ENCODE results near the gene ACBD6. TPM values are rescaled to one million over a fixed set of nuclear protein-coding genes. Genes with fewer than 3 reads are reported as not detected.

Gene ACBD6
- total RNA-seq, 1 experiment from 2014 or later = 74.7 TPM

GRCh38 chr1:180290265-180291001 is 211.9 kb downstream of the ACBD6 start:
- no peak overlapping the region for H3K4me3 ChIP-seq (ENCODE audit: low read depth, low read length)
- H3K9me3 Mint-ChIP-seq (ENCODE audit: unreplicated experiment) = peaks cover 9% of the 10 kb centered on the region
- peaks cover 24% of the 10 kb centered on the region for H3K36me3 Mint-ChIP-seq (ENCODE audit: insufficient read depth, unreplicated experiment)
- no peaks in the 10 kb centered on the region for H3K36me3 ChIP-seq (ENCODE audit: control insufficient read depth, insufficient read depth, low read length)
- no peak overlapping the region for H3K27ac Mint-ChIP-seq (ENCODE audit: unreplicated experiment)
- H3K27me3 ChIP-seq (replicated peaks; ENCODE audit: control insufficient read depth, insufficient read depth, low read length) = no peaks in the 10 kb centered on the region
- no TSS peak for BruUV-seq (replicated peaks)
- H3K4me1 ChIP-seq = peaks cover 7% of the 10 kb centered on the region; the same call in 1 of the 2 replicates
- no peak for TF ChIP-seq CTCF (IDR thresholded peaks at IDR 0.05; ENCODE audit: insufficient read depth in 1 of 2, low read depth in 1 of 2, low read length in 1 of 2, severe bottlenecking in 1 of 2, unreplicated experiment in 1 of 2)
- H3K4me3 Mint-ChIP-seq (ENCODE audit: unreplicated experiment) = no peak overlapping the region
- intact Hi-C loops (cut with micrococcal nuclease; ENCODE audit: unreplicated experiment) = no loop called here
- peaks cover 6% of the 10 kb centered on the region for H3K4me1 Mint-ChIP-seq (ENCODE audit: low read depth, unreplicated experiment)
- H3K27me3 Mint-ChIP-seq (ENCODE audit: insufficient read depth, unreplicated experiment) = no peaks in the 10 kb centered on the region
- no peaks in the 10 kb centered on the region; the same call in 1 of the 2 replicates for H3K9me3 ChIP-seq
- ChIA-PET CTCF (no interaction called here), POLR2A (no interaction called here)
- no peak for DNase-seq

GRCh38 chr1:180288940-180289339 is 213.4 kb downstream of the ACBD6 start:
- Histone ChIP-seq H3K27me3 (replicated peaks; ENCODE audit: control insufficient read depth, insufficient read depth, low read length) (no peaks in the 10 kb centered on the region), H3K4me1 (peaks cover 7% of the 10 kb centered on the region; the same call in 1 of the 2 replicates), H3K36me3 (ENCODE audit: control insufficient read depth, insufficient read depth, low read length) (no peaks in the 10 kb centered on the region), H3K4me3 (ENCODE audit: low read depth, low read length) (no peak overlapping the region), H3K9me3 (no peaks in the 10 kb centered on the region; the same call in 1 of the 2 replicates)
- ChIA-PET CTCF (no interaction called here), POLR2A (no interaction called here)
- no peaks in the 10 kb centered on the region for H3K27me3 Mint-ChIP-seq (ENCODE audit: insufficient read depth, unreplicated experiment)
- no peak for DNase-seq
- no TSS peak for BruUV-seq (replicated peaks)
- no peaks in the 10 kb centered on the region for H3K9me3 Mint-ChIP-seq (ENCODE audit: unreplicated experiment)
- H3K27ac Mint-ChIP-seq (ENCODE audit: unreplicated experiment) = no peak overlapping the region
- H3K36me3 Mint-ChIP-seq (ENCODE audit: insufficient read depth, unreplicated experiment) = peaks cover 21% of the 10 kb centered on the region
- H3K4me1 Mint-ChIP-seq (ENCODE audit: low read depth, unreplicated experiment) = peaks cover 6% of the 10 kb centered on the region
- TF ChIP-seq CTCF (IDR thresholded peaks at IDR 0.05; ENCODE audit: insufficient read depth in 1 of 2, low read depth in 1 of 2, low read length in 1 of 2, severe bottlenecking in 1 of 2, unreplicated experiment in 1 of 2) = no peak
- no peak overlapping the region for H3K4me3 Mint-ChIP-seq (ENCODE audit: unreplicated experiment)
- intact Hi-C loops (cut with micrococcal nuclease; ENCODE audit: unreplicated experiment) = no loop called here

- intact Hi-C loops (cut with micrococcal nuclease; ENCODE audit: unreplicated experiment) = no loop called here
- Mint-ChIP-seq H3K9me3 (ENCODE audit: unreplicated experiment) (no peaks in the 10 kb centered on the region), H3K4me1 (ENCODE audit: low read depth, unreplicated experiment) (peaks cover 6% of the 10 kb centered on the region), H3K27ac (ENCODE audit: unreplicated experiment) (no peak overlapping the region), H3K4me3 (ENCODE audit: unreplicated experiment) (no peak overlapping the region), H3K36me3 (ENCODE audit: insufficient read depth, unreplicated experiment) (peaks cover 24% of the 10 kb centered on the region), H3K27me3 (ENCODE audit: insufficient read depth, unreplicated experiment) (no peaks in the 10 kb centered on the region)
- BruUV-seq (replicated peaks) = no TSS peak
- ChIA-PET POLR2A (no interaction called here), CTCF (no interaction called here)
- no peak for DNase-seq
- Histone ChIP-seq H3K4me3 (ENCODE audit: low read depth, low read length) (no peak overlapping the region), H3K36me3 (ENCODE audit: control insufficient read depth, insufficient read depth, low read length) (no peaks in the 10 kb centered on the region), H3K4me1 (peaks cover 7% of the 10 kb centered on the region; the same call in 1 of the 2 replicates), H3K9me3 (no peaks in the 10 kb centered on the region; the same call in 1 of the 2 replicates), H3K27me3 (replicated peaks; ENCODE audit: control insufficient read depth, insufficient read depth, low read length) (no peaks in the 10 kb centered on the region)
- no peak for TF ChIP-seq CTCF (IDR thresholded peaks at IDR 0.05; ENCODE audit: insufficient read depth in 1 of 2, low read depth in 1 of 2, low read length in 1 of 2, severe bottlenecking in 1 of 2, unreplicated experiment in 1 of 2)
These were observed 214.2 kb downstream of the ACBD6 start for GRCh38 chr1:180287988-180288705.

Data from Caco-2 (cell line).